Measurements from ENCODE around the gene ACYP2. TPM values are rescaled to one million over a fixed set of nuclear protein-coding genes. Genes with fewer than 3 reads are reported as not detected.
A peak's percentile ranks its signal among the peaks of the same experiment; 100 is the strongest.

ACYP2 gene
- total and polyA plus RNA-seq, 11 donors: 39.7 to 107 (median 53.2) TPM

GRCh38 chr2:54213082-54213481 is 97.7 kb downstream of the ACYP2 start:
- no peak for ATAC-seq
- intact Hi-C loops (cut with DNase I): no loop called here

GRCh38 chr2:54224997-54225396 is 109.6 kb downstream of the ACYP2 start:
- ATAC-seq: peak in 3 of 4 donors; percentile 36 to 63 (median 47)

More at GRCh38 chr2:54213082-54213481, 97.7 kb downstream of the ACYP2 start:
- H3K27me3 ChIP-seq: no peaks in the 10 kb centered on the region
- H3K4me3 ChIP-seq: no peak overlapping the region
- peak overlapping the region in 2 of 12 donors; percentile 3 to 41 for H3K27ac ChIP-seq
- peaks cover 0 to 28% (median 15%) of the 10 kb centered on the region in 12 donors for H3K4me1 ChIP-seq
- no peak for DNase-seq
- H3K36me3 ChIP-seq: no peaks in the 10 kb centered on the region
- peaks cover 0 to 21% (median 2%) of the 10 kb centered on the region in 12 donors for H3K9me3 ChIP-seq
- WGBS, 4 donors: 96 to 98% (median 98%) methylated on average over 4 of the region's 4 CpGs
- no peak for TF ChIP-seq CTCF (IDR thresholded peaks at IDR 0.05)
- TF ChIP-seq POLR2A (IDR thresholded peaks at IDR 0.05): no peak

GRCh38 chr2:54226260-54226659 is 110.8 kb downstream of the ACYP2 start:
- Histone ChIP-seq H3K4me1 (peaks cover 0 to 50% (median 27%) of the 10 kb centered on the region in 12 donors), H3K4me3 (no peak overlapping the region), H3K9me3 (no peaks in the 10 kb centered on the region), H3K27ac (peak overlapping the region in 2 of 12 donors; percentile 7 to 9), H3K36me3 (no peaks in the 10 kb centered on the region), H3K27me3 (no peaks in the 10 kb centered on the region)
- intact Hi-C loops (cut with DNase I): loop anchor here in 3 of 10 donors (5.0 to 10.0 kb wide), 3 partner anchors 89 to 101 kb away; no protein-coding TSS in a partner anchor
- TF ChIP-seq CTCF (IDR thresholded peaks at IDR 0.05): no peak
- no peak for TF ChIP-seq POLR2A (IDR thresholded peaks at IDR 0.05)
- DNase-seq (no peak), ATAC-seq (peak; percentile 36 to 53 (median 47))
- WGBS, 4 donors: 49 to 58% (median 55%) methylated on average over 2 of the region's 2 CpGs

More at GRCh38 chr2:54224997-54225396, 109.6 kb downstream of the ACYP2 start:
- DNase-seq: no peak
- intact Hi-C loops (cut with DNase I): loop anchor here in 3 of 10 donors (5.0 to 10.0 kb wide), 3 partner anchors 90 to 102 kb away; no protein-coding TSS in a partner anchor
- no peaks in the 10 kb centered on the region for H3K9me3 ChIP-seq
- no peaks in the 10 kb centered on the region for H3K27me3 ChIP-seq
- no peak overlapping the region for H3K4me3 ChIP-seq
- no peak for TF ChIP-seq POLR2A (IDR thresholded peaks at IDR 0.05)
- TF ChIP-seq CTCF (IDR thresholded peaks at IDR 0.05): no peak
- H3K36me3 ChIP-seq: no peaks in the 10 kb centered on the region
- WGBS, 4 donors: 58 to 65% (median 61%) methylated on average over 2 of the region's 2 CpGs
- peaks cover 0 to 50% (median 27%) of the 10 kb centered on the region in 12 donors for H3K4me1 ChIP-seq
- no peak overlapping the region for H3K27ac ChIP-seq

GRCh38 chr2:54227798-54228197 is 112.4 kb downstream of the ACYP2 start:
- TF ChIP-seq POLR2A (IDR thresholded peaks at IDR 0.05) (no peak), CTCF (IDR thresholded peaks at IDR 0.05) (no peak)
- no peak for ATAC-seq
- H3K27ac ChIP-seq: no peak overlapping the region
- DNase-seq: no peak
- no peaks in the 10 kb centered on the region for H3K36me3 ChIP-seq
- H3K9me3 ChIP-seq: peaks cover 0 to 4% (median 0%) of the 10 kb centered on the region in 12 donors
- no peaks in the 10 kb centered on the region for H3K27me3 ChIP-seq
- no peak overlapping the region for H3K4me3 ChIP-seq
- peaks cover 0 to 50% (median 24%) of the 10 kb centered on the region in 12 donors for H3K4me1 ChIP-seq
- intact Hi-C loops (cut with DNase I): loop anchor here in 3 of 10 donors (5.0 to 10.0 kb wide), 3 partner anchors 87 to 100 kb away; no protein-coding TSS in a partner anchor
